NCI-H510A (cell line): ENCODE measurements around the gene PTPN1.

Experiments
- DNase-seq: peaks from one replicate; lab custom pipeline; 2025; lab: John Stamatoyannopoulos, UW

Gene PTPN1

DNA sequence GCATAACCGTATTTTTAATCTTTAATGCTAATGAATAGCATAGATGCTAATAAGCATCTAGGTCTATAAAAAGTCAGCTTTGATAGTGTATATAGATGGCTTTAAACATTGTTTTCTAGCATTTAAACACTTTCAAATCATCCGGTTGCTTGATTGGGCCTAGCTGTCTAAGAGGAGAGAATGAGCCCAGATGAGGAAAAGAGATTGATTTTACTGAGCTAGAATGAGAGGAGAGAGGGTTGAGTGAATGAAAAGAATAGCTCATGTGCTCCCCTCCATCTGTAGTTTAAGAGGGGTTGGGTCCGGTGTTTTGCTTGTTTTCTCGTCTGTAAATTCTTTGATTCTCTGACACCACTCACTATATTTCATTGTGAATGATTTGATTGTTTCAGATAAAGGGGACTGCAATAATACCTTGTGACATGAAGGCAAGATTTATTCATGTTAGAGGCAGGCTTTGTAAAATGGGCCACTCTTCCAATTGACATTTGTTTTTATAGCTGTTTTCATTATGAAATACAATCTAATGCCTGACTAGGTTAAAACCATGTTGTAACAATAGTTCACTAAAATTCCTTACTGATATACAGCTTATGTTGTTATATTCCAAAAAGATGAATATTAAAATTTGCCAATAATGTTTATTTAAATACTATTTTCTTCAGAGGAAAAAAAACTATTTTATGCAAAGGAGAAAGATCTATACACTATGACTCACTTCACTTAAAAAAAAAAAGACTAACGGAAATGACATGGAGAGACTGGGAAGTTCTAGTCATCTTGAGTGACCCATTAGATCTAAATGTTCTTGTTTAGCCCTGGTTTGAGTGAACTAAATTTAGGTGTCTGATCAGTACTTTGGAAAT, 3.2 kb downstream of the PTPN1 start:
- no peak for DNase-seq

DNA sequence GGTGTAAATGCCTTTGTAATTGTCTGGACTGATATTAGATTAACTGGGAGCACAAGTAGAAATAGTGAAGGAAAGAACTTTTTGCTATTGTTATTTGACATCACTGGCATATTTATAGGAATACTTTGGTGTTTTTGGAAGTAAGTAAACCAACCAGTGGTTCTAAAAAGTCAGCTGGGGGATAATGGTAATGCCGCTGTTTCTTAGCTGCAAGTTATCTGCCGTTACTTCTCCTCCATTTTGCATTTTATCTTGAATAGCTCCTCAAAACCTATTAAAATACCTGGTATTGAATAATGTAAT, 3.8 kb downstream of the PTPN1 start:
- DNase-seq = no peak

DNA sequence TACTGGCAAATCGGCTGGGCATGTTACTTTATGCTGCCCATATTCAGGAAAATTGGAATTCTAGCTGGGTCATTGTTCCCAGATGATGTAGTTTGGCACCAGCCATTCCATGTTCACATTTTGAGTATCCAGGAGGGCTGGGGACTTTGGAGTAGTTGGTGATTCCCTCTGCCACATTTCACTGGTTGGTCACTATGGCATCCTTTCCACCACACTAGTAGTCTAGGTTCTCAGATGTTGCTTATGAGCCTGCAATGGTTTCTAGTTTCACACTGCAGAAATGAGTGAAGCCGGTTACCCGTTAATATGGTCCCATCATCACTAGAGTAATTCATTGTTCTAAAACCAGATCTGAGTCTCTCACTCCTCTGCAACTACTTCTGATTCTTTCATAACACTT, 4.6 kb downstream of the PTPN1 start:
- no peak for DNase-seq

DNA sequence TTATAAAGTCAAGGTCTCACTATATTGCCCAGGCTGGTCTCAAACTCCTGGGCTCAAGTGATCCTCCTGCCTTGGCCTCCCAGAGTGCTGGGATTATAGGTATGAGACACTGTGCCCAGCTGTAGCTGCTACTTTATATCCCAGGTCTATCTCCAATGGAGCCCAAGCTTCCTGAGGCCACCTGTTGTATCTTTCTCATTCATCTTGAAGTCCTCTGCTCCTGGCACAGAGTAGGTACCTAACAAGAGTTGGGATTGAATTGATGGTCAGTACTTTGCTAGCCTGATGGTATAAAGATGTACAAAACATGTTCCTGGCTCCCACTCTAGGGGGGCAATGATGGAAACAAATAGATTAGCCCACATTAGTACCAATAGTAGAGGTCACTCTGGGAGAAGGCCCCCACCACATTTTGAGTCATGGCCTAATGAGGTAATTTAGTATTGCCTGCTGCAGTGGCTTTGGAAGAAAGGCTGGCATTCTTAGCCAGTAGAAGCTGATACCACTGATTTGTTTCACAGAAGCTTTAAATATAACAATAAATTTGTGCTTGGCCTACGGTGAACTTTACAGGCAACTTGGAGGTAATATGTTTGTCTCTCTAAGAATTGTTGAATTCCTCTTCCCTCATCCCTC, 5.4 kb downstream of the PTPN1 start:
- no peak for DNase-seq

DNA sequence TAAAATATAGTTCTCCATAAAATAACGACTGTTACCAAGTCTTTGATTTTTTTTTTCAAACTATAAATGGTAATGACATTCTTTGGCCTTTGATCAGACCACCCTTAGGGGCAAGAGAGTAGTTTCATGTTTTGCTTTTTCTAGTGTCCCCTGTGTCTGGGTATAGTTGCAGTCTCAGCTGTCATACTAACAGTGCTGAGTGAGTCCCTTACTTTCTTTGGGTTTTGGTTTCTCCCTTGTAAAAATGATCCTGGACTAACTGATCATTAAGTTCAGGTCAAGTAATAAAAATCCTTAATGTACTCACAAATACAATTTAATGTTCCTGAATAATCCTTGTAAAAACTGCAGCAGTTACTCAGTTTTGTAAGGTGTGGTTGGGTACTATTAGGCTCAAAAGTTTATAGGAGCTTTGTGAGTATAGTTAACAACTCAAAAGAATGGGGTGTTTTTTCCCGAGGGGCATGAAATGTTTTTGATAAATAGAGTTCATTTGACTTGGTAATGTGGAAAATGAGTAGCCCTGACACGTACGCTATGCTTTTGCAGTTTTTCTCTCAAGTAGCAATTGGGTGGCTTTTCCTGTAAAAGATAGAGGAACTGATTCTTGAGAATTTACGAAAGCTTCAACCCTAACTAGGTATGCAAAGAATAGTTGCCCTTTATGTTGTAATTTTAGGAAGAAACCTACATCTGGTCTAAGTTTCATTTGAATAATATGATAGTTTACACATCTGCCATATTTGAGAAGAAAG, 6.2 kb downstream of the PTPN1 start:
- DNase-seq = no peak

DNA sequence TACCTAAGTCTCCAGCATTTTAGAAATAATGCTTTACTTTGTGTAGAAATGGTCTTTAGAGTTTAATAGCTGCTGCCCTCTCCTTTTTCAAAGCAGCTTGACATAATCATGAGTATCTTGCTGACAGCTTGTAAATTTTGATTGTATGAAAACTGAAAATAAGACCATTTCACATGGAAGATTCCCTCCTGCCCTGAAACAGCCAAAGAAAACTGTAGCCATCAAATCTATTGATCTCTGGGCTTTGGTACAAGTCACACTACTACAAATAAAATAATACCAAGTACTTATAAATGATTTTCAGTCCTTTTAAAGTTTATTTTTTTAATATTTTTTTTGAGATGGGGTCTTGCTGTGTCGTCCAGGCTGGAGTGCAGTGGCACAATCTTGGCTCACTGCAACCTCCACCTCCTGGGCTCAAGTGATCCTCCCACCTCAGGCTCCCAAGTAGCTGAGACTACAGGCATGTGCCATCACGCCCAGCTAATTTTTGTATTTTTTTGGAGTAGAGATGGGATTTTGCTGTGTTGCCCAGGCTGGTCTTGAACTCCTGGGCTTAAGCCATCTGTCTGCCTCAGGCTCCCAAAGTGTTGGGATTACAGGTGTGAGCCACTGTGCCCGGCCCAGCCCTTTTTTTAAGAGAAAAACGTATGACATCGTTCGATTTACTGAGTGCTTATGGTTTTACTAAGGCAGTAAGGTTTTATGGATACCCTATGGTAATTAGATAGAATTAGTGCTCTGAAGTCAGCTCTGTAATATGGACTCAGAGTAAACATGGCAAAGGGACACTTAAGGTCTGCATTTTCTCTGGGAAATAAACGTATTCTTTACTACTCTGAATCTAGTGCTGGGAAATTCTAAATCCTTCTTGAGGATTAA, 7.0 kb downstream of the PTPN1 start:
- DNase-seq = no peak

DNA sequence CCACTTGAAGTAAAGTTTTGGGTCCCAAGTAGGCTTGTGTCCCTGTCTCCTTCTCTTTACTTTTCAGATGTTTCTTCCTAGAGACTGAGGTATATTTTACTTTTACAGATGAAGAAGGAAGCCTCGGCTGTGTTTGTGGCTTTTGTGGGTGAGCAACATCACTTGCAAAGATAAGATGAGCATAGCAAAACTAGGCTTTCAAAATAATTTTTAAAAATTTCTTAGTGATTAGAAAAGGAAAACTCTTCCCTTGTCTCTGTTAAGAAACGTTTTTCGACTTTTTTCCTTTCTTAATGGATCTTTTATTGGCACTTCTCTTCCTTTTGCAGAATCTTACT, 7.6 kb downstream of the PTPN1 start:
- DNase-seq = no peak

DNA sequence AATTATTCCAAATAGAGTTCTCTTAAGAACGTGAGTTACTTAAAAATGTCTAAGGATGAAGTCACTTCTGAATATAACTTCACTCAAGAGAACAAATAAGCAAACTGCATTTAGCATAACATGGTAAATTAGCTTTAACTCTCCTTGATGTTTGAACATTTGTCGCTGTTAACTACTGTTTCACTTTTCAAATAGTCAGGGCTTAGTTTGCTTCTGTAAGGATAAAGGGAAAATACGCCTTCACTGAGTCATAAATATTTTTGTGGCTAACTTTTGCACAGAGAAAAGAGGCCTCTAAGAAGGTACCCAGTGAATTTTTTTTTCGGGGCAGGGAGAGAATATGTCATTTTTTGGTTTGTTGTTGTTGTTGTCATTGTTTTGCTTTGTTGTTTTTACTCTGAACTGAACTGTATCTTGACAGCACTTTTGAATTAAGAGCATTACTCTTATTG, 8.1 kb downstream of the PTPN1 start:
- DNase-seq = no peak

DNA sequence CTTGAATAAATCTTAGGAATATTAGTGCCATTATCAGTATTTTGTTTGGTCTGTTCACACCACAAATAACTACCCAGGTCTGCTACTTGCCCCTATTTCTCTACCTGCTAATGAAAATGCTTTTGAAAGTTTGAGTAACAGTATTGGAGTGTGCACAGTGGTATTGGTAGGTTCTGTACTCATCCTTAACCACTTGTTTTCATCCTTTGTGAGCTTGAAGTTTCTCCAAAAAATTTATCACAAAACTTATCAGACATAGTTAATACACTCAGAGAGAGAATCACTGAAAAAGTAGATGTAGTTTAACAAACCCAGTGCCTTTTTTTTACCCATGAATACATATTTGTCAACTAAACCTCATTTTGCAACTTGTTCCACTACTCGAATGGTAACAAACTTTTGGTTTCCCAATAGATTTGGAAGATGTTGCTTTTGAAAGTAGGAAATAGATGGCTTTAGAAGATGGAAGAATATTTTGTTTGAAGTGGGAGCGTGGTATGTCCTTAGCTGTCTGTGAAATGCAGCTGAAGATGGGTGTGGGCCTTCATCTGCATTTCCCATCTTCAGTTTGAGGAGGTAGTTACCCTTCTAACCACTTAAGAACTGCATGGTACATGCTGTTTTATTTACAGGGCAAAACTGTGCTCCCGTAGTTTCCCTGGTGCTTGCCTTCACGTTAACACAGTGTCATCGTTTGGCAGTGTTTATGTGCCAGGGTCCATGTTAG, 9.0 kb downstream of the PTPN1 start:
- no peak for DNase-seq

DNA sequence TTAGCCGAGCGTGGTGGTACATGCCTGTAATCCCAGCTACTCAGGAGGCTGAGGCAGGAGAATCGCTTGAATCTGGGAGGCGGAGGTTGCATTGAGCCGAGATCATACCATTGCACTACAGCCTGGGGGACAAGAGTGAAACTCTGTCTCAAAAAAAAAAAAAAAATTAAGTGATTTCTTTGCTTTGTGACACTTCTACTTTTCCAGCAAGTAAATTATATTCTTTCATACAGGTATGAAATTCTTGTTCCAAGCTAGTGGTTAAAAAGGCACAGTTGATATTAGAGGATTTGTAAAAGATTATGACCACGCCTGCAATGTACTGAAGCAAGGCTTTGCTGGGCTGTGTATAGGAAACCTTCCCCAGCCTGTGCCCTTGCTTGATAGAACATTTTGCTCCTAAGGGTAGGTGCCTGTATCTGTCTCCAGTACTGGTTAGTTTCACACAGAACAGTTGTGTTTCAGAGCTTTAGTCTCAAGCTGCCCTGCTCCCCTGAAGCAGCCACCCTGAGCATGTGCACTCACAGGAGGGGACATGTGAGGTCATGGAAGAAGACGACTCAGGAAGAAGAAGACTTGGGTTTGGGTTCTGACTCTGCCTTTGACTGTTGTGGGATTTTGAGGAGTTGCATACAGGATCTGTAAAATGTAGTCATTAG, 10.2 kb downstream of the PTPN1 start:
- no peak for DNase-seq

DNA sequence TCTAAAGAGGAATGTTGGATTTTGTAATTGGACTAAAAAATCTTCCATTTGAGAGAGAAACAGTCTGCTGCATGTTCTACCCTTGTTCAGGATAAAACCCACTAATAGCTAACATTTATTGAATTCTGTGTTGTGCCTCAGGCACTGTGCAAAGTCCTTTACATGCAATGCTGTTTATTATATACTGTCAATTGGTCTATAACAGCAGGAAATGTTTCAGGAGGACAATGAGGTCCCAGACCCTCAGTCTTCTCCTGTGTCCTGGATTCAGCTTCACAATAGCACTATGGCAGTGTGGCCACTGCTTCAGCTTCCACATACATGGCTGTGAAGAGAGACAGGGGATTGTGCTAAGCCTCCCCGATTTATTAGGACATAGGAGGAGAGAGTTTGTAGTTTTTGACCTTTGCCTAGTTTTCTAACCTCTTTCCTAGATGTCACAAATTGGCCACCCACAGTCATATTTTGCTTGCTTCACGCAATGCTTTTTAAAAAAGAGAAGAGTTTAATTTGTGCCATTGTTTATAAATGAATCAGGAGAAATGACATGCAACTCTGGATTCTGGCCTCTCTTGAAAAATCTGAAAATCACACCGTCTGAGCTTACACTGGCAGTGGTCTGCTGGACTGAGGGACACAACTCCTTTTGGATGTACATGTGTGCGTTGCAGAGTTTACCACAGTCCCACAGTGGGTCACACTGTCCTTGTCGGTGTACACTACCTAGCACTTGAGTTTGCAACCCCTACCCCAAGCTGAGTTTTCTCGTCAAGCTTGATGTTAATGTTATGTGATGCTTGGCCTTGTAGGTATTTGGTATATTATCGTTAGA, 11.3 kb downstream of the PTPN1 start:
- no peak for DNase-seq

DNA sequence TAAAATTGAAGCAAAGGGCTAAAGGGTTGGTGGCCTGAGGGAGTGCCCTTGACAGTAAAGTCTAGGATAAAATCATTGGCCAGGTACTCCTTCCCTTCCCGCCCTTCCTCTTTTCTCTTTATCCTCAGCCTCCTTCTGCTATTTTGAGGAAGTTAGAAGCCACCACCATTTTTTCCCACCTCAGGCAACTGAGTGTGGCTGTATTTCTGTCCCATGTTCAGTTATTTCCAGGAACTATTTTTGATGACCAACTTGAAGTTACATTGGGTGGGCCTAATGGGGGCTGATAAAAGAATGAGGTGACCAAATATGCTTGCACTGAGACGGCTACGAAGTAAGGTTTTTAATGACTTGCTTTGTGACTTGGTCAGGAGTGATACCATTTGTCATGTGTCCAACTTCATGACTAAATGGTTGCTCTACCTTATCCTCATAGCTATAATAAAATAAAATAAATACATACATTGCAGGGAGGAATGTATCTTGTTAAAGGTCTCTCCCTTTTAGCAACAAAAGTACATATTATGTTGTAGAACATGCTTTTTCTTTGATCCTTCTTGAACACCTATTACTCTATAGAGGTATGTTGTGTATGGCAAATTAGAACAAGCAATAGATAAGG, 12.0 kb downstream of the PTPN1 start:
- DNase-seq = no peak

DNA sequence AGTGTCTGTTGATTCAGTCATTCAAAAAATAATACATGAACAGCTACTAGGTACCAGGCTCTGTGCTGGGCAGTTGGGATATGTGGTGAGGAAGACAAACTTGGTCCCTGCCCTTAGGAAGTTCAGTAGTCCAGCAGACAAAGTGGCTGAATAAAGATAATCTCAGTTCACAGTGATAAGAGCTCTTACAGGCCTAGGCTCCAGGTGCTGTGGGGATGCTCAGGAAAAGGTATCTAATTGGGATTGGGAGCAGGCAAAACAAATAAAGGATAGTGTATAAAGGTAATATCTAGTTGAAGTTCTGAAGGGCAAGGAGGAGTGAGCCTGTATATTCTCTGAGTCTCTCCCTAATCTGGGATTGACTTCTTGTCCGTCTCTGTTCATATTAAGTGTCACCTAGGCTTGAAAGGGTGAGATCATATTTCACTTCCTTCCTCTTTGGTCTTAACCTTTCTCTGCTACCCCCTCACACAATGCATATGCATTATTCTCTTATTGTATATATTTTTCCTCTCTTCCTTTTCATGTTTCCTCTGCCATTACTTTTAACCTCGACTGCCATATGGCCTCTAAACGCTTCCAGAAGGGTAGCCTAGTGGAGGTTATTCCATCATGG, 13.5 kb downstream of the PTPN1 start:
- DNase-seq = no peak

DNA sequence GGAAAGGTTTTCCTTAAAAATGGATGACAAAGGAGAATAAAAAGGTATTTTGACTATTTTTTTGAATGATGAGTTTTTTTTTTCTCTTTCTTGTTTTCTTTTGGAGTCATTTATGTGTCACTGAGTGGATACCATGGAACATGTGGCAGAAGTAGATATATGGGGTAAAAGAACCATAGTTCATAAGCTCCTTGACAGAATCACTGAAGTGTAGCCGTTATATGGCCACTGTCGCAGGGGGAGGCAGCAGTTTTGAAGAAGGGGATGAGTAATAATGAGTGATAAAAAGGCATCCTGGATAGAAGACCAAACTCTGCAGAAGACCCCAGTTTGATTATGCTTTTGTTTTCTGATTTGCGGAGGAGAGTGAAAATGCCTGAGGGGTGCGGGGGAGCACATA, 15.5 kb downstream of the PTPN1 start:
- no peak for DNase-seq

DNA sequence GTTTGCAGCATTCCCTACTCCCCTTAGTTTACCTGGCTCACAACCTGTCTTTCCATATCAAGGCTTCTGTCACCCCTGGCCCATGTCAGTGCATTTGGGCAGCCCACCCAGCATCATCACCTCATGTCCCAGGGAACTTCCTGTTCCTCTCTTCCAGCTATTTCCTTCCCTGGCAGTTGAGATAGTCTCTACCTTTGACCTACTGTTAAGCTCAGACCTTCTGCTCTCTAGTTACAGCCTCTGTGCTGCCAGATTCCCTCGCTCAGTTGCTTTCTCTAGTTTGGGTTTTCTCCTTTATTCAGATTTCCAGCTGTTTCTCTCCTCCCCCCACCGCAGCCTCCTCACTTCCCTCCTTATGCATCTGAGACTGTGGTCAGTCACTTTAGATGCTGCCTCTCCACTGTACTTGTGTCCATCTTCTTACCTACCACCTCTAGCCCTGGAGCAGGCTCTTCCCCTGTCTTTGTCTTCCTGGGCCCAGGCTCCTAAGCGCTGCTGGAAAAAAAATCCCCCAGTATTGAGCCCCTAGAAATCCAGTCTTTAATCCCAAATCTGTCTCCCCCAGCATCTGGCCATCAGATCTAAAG, 16.3 kb downstream of the PTPN1 start:
- no peak for DNase-seq

DNA sequence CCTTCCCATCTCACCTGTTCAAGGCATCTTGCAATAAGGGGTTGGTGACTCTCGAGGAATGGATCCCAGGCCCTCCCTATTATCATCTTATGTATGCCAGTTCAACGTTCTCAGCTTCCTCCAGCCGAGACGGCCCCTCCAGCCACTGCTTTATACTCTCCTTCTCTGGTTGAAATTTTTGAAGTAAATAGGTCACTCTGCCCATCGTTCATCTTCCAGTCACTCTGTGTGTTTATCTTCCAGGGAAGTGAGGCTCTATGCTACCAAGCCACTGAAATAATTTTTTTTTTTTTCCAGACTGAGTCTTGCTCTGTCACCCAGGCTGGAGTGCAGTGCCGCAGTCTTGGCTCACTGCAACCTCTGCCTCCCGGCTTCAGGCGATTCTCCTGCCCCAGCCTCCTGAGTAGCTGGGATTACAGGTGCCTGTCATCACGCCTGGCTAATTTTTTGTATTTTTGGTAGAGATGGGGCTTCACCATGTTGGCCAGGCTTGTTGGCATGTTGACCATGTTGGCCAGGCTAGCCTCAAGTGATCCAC, 17.0 kb downstream of the PTPN1 start:
- no peak for DNase-seq

DNA sequence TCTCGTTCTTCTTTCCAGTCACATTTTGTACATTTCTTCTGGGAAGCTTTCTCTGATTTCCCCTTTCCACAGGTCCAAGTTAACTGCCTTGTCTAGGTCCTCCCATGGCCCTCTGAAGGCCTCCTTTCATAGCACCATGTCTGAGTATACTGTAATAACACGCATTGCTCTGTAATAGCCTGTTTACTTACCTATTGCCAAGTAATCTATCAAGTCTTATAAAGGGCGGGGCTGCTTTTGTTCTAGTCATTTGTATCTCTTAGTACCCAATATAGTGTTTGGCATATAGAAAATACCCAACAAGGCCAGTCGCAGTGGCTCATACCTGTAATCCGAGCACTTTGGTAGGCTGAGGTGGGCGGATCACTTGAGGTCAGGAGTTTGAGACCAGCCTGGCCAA, 17.9 kb downstream of the PTPN1 start:
- no peak for DNase-seq

DNA sequence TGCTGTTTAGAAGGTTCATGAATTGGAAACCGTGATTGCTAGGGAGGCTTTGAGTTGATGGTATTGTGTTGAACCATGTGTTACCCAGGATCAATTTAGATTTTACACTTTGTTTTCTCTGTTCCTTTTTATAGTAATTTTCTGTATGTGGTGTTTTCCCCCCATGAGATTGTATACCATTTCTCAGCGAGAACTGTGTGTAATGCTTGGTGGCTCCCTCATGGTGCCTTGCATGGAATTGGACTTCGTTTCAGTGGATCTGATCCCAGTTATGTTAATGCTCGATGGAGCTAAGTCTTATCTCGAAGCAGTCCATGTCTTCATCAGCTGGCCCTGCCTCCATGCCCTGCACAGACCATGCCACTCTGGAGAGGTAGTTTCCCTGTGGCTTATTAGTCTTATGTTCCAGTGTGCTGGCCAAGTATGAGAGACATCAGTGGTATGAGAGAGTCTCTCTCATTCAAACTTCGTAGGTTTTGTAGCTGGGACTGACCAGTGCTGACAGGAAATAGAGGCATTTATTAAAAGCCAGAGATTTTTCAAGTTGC, 18.7 kb downstream of the PTPN1 start:
- no peak for DNase-seq
